Common myeloid progenitor, CD34-positive (primary cell): ENCODE results near the gene LPCAT3.

Experiments used
- CTCF ChIA-PET: fragments of 350-600 bp; sonication (Branson Sonifier 250); formaldehyde crosslinking; loops from one replicate; lab custom pipeline; 2021; ENCODE audit warnings: antibody characterized with exemption; lab: Charles Lee
- POLR2A ChIA-PET: fragments of 350-600 bp; sonication (Branson Sonifier 250); formaldehyde crosslinking; loops from one replicate; lab custom pipeline; 2021; ENCODE audit warnings: antibody characterized with exemption; lab: Charles Lee
- DNase-seq, 3 donors: peaks; one replicate each; pipeline versions ENCODE4 v3.0.0 to v3.0.0-alpha.2; 2013
- H3K27ac ChIP-seq, 2 experiments: 1 replicate in 1 of 2; 2 replicates in 1 of 2; pipeline ENCODE4 v1.7.0; 2013; ENCODE audit warnings: inconsistent platforms in 2 of 2, low read length in 2 of 2, mild to moderate bottlenecking in 2 of 2, low read depth in 1 of 2, moderate library complexity in 1 of 2; ENCODE audit not compliant: severe bottlenecking in 2 of 2, insufficient read depth in 1 of 2, poor library complexity in 1 of 2
- H3K27me3 ChIP-seq, 5 experiments: replicated peaks in 2 of 5; 1 replicate in 3 of 5; 2 replicates in 2 of 5; pipeline versions ENCODE4 v1.6.1 to v1.7.0; 2013; ENCODE audit warnings: low read length in 4 of 5, mild to moderate bottlenecking in 2 of 5, moderate library complexity in 2 of 5, inconsistent platforms in 1 of 5; ENCODE audit not compliant: insufficient read depth in 5 of 5, control insufficient read depth in 4 of 5
- H3K36me3 ChIP-seq, 4 experiments: 1 replicate in 2 of 4; 2 replicates in 2 of 4; pipeline versions ENCODE4 v1.6.1 to v1.7.0; 2013; ENCODE audit warnings: low read length in 3 of 4, control low read depth in 1 of 4, mild to moderate bottlenecking in 1 of 4; ENCODE audit not compliant: control insufficient read depth in 4 of 4, insufficient read depth in 4 of 4
- H3K4me1 ChIP-seq, 4 experiments: 1 replicate in 3 of 4; 2 replicates in 1 of 4; pipeline versions ENCODE4 v1.6.1 to v1.7.1; 2013; ENCODE audit warnings: low read length in 3 of 4, mild to moderate bottlenecking in 3 of 4, control low read depth in 1 of 4, inconsistent platforms in 1 of 4, moderate library complexity in 1 of 4; ENCODE audit not compliant: control insufficient read depth in 4 of 4, insufficient read depth in 4 of 4; ENCODE audit errors: control extremely low read depth in 1 of 4
- H3K4me3 ChIP-seq, 7 experiments: 1 replicate in 4 of 7; 2 replicates in 3 of 7; pipeline versions ENCODE4 v1.5.1 to v1.7.0; 2013; ENCODE audit warnings: mild to moderate bottlenecking in 7 of 7, low read length in 6 of 7, moderate library complexity in 6 of 7, inconsistent platforms in 2 of 7, low read depth in 2 of 7, control low read depth in 1 of 7; ENCODE audit not compliant: insufficient read depth in 4 of 7, control insufficient read depth in 1 of 7; ENCODE audit errors: extremely low read depth in 1 of 7
- H3K9me3 ChIP-seq, 5 experiments: 1 replicate in 4 of 5; 2 replicates in 1 of 5; pipeline versions ENCODE4 v1.6.1 to v1.7.1; 2013; ENCODE audit warnings: low read length in 4 of 5, mild to moderate bottlenecking in 2 of 5, inconsistent platforms in 1 of 5, low read depth in 1 of 5, moderate library complexity in 1 of 5; ENCODE audit not compliant: control insufficient read depth in 4 of 5, insufficient read depth in 2 of 5; ENCODE audit errors: control extremely low read depth in 1 of 5
- WGBS: methylation state at CpG from one replicate; pipeline ENCODE4 v1.1.5; 2013; ENCODE audit not compliant: insufficient coverage; 5-methylcytosine and 5-hydroxymethylcytosine counted together

LPCAT3 gene

DNA sequence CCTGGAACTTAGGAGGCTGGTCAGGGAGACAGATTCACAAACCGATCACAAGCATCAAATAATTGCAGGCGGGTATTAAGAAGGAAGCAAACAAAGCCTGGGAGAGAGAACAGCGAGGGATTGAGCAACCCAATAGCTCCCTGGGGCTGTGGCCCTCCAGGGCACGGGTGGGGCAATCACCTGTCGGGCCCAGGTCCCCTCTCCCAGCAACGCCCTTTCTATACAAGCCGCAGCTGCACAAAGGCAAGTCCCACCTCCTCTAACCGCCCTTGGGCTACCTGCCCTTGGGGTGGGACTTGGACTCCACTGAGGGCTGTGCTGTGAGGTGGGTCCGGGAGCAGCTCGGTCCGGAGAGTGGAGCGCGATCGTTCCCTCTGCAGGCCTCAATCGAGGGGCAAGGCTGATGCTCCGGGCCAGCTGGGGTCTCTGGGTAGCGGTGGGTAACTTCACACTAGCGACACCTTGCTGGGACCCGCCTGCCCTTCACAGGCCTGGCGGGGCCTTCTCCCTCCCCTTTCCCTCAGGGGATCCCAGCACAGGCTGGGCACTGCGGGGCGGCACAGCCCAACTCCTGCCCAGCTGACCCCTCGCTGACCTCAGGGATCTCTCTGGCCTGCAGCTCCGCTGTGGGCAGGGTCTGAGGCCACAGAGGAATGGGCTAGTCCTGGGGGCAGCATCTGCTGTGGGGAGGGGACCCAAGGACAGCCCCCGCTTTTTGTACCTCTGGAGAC is 55.8 kb downstream of the LPCAT3 start:
- no peak for DNase-seq
- H3K27ac ChIP-seq, result peak overlapping the region; percentile 40 to 73
- peak overlapping the region in 4 of 7 experiments; percentile 29 to 54 (median 41) for H3K4me3 ChIP-seq
- POLR2A ChIA-PET, result interaction anchor here (0.8 to 2.8 kb wide), 5 partner anchors 9 to 24 kb away, joined by 3 to 42 read pairs (median 4); partner anchors contain the start of genes C12orf57, EMG1, PTPN6 and RNU7-1
- H3K9me3 ChIP-seq, result no peaks in the 10 kb centered on the region
- CTCF ChIA-PET, result interaction anchor here (0.6 to 13.5 kb wide), 9 partner anchors 8 to 148 kb away, joined by 3 to 441 read pairs (median 6); partner anchors contain the start of genes C12orf57, PTPN6, RNU7-1 and SPSB2
- WGBS, result 66% methylated on average over 22 of the region's 25 CpGs
- no peaks in the 10 kb centered on the region for H3K27me3 ChIP-seq
- peaks cover 14 to 69% (median 37%) of the 10 kb centered on the region in 4 experiments for H3K36me3 ChIP-seq
- H3K4me1 ChIP-seq, result peaks cover 5 to 75% (median 66%) of the 10 kb centered on the region in 4 experiments

DNA sequence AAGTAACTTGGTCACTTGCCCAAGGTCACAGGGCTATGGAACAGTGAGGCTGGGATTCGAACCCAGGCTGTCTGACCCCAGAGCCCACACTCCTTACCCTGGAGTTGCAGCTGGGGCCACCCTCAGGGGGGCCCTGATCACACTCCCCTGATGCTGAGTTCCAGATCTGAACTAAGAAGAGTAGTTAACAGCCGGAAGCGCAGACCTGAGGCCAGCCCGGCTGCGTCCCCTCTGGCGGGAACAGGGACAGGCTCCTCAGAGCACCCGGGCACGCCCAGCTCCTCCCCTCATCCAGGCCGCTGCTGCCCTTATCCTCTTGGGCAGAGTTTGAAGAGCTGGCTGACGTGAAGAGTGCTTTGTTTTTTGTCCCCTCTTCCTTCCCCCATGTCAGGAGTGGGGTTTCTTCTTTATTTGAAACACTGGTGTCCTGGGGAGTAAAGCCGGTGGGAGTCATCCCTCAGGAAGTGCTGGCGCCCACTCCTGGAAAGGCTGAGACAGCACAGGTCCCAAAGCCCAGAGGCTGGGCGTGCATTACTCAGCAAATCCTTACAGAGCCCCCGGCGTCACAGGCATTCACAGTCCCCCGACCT is 56.5 kb downstream of the LPCAT3 start:
- H3K27ac ChIP-seq, result peak overlapping the region; percentile 40 to 73

DNA sequence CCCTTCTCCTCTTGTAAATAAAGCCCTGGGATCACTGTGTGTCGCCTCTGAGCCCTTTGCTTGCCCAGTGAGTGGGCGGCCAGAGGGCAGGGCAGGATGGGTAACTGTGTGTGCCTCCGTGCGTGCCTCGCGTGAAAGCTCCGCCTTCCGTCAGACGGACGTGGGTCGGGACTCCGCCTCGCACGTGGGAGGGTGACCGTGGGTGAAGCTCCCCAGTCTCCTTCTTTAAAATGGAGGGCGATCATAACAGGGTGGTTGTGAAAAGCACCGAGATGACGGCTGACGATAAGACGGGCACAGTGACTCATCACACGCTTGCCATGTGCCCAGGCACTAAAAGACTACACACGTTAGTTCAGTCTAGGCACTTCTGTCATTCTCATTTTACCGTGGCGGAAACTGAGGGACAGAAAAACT is 57.0 kb downstream of the LPCAT3 start:
- no peaks in the 10 kb centered on the region for H3K27me3 ChIP-seq
- ChIA-PET POLR2A (interaction anchor here (1.2 to 2.8 kb wide), 4 partner anchors 9 to 17 kb away, joined by 3 to 42 read pairs (median 10); partner anchors contain the start of genes C12orf57, EMG1, PTPN6 and RNU7-1), CTCF (interaction anchor here (0.9 to 13.5 kb wide), 10 partner anchors 16 to 135 kb away, joined by 3 to 441 read pairs (median 6); partner anchors contain the start of genes C12orf57, PTPN6, RNU7-1 and SPSB2)
- WGBS, result 42% methylated on average over 23 of the region's 24 CpGs
- DNase-seq, result peak; percentile 75 to 89 (median 85)
- peaks cover 9 to 87% (median 78%) of the 10 kb centered on the region in 4 experiments for H3K4me1 ChIP-seq
- peaks cover 16 to 70% (median 40%) of the 10 kb centered on the region in 4 experiments for H3K36me3 ChIP-seq
- H3K4me3 ChIP-seq, result peak overlapping the region in 3 of 7 experiments; percentile 29 to 54 (median 38)
- H3K9me3 ChIP-seq, result no peaks in the 10 kb centered on the region
- peak overlapping the region; percentile 55 to 73 for H3K27ac ChIP-seq

More for the DNA sequence above, 56.5 kb downstream of the LPCAT3 start:
- no peaks in the 10 kb centered on the region for H3K9me3 ChIP-seq
- DNase-seq, result peak in 2 of 3 donors; percentile 86 to 89
- CTCF ChIA-PET, result interaction anchor here (0.6 to 13.5 kb wide), 10 partner anchors 7 to 149 kb away, joined by 3 to 441 read pairs (median 5); partner anchors contain the start of genes C12orf57, PTPN6, RNU7-1 and SPSB2
- H3K36me3 ChIP-seq, result peaks cover 17 to 69% (median 38%) of the 10 kb centered on the region in 4 experiments
- POLR2A ChIA-PET, result interaction anchor here (0.8 to 2.8 kb wide), 5 partner anchors 9 to 24 kb away, joined by 3 to 42 read pairs (median 4); partner anchors contain the start of genes C12orf57, EMG1, PTPN6 and RNU7-1
- WGBS, result 17% methylated on average over 9 of the region's 16 CpGs
- peak overlapping the region in 4 of 7 experiments; percentile 29 to 54 (median 41) for H3K4me3 ChIP-seq
- H3K4me1 ChIP-seq, result peaks cover 9 to 82% (median 73%) of the 10 kb centered on the region in 4 experiments
- H3K27me3 ChIP-seq, result no peaks in the 10 kb centered on the region

DNA sequence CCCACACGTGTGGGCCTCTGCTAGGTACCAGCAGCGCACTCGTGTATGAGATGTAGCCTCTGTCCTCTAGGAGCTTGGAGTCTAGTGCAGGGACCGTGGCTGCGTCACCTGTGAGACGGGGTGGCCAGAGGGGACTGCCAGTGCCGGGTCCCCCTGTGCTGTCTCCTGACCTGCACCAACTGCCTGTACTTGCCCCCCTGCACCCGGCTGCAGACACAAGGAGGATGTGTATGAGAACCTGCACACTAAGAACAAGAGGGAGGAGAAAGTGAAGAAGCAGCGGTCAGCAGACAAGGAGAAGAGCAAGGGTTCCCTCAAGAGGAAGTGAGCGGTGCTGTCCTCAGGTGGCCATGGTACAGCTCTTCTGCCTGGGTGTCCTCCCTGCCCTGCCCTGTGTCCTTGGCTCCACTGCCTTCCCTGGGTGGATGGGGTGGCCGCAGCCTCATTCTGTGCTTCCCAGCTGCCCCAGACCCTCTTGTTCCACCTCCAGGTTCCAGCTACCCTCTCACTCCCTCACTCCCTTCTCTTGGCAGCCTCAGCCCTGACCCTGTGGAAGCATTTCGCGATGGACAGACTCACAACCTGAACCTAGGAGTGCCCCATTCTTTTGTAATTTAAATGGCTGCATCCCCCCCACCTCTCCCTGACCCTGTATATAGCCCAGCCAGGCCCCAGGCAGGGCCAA is 57.5 kb downstream of the LPCAT3 start:
- H3K4me1 ChIP-seq, result peaks cover 9 to 91% (median 83%) of the 10 kb centered on the region in 4 experiments
- WGBS, result 93% methylated on average over 10 of the region's 13 CpGs
- no peaks in the 10 kb centered on the region for H3K27me3 ChIP-seq
- H3K36me3 ChIP-seq, result peaks cover 18 to 70% (median 42%) of the 10 kb centered on the region in 4 experiments
- no peaks in the 10 kb centered on the region for H3K9me3 ChIP-seq
- ChIA-PET POLR2A (interaction anchor here (1.5 to 2.8 kb wide), 3 partner anchors 9 to 17 kb away, joined by 4 to 42 read pairs (median 17); partner anchors contain the start of genes C12orf57, PTPN6 and RNU7-1), CTCF (interaction anchor here (1.1 to 13.5 kb wide), 5 partner anchors 16 to 135 kb away, joined by 3 to 441 read pairs (median 7); partner anchors contain the start of genes C12orf57, PTPN6, RNU7-1 and SPSB2)
- H3K27ac ChIP-seq, result peak overlapping the region; percentile 55 to 73
- peak overlapping the region in 1 of 7 experiments; percentile 7 for H3K4me3 ChIP-seq
- DNase-seq, result peak in 1 of 3 donors; percentile 19

DNA sequence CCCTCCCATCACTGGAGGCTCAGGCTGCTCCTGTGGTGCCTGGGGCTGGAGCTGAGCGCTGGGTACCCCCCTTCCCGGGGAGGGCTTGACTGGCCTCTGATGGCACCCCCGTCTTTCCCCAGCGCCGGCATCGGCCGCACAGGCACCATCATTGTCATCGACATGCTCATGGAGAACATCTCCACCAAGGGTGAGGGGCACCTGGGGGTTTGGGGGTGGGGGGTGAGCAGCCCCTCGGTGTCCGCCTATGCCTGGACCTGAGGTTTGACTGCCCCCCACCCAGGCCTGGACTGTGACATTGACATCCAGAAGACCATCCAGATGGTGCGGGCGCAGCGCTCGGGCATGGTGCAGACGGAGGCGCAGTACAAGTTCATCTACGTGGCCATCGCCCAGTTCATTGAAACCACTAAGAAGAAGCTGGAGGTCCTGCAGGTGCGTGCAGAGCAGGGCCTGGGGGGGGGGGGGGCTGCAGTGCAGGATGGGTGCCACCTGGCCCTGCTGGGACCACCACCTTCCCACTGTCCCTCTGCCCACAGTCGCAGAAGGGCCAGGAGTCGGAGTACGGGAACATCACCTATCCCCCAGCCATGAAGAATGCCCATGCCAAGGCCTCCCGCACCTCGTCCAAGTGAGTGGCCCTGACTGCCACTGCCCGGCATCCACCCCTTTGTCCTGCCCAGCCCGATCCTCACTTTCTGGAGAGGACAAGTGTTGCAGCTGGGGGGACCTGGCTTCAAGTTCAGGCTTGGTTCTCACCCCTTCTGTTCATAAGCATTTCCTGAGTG is 58.3 kb downstream of the LPCAT3 start:
- DNase-seq, result no peak
- ChIA-PET CTCF (interaction anchor here (1.1 to 13.5 kb wide), 5 partner anchors 9 to 136 kb away, joined by 3 to 441 read pairs (median 7); partner anchors contain the start of genes C12orf57, PTPN6, RNU7-1 and SPSB2), POLR2A (interaction anchor here (1.0 to 2.8 kb wide), 3 partner anchors 11 to 16 kb away, joined by 6 to 42 read pairs (median 26); partner anchors contain the start of genes C12orf57 and RNU7-1)
- peak overlapping the region in 1 of 2 experiments; percentile 77 for H3K27ac ChIP-seq
- peaks cover 14 to 71% (median 41%) of the 10 kb centered on the region in 4 experiments for H3K36me3 ChIP-seq
- peak overlapping the region in 3 of 7 experiments; percentile 52 to 64 (median 58) for H3K4me3 ChIP-seq
- no peaks in the 10 kb centered on the region for H3K27me3 ChIP-seq
- peaks cover 11 to 92% (median 89%) of the 10 kb centered on the region in 4 experiments for H3K4me1 ChIP-seq
- H3K9me3 ChIP-seq, result no peaks in the 10 kb centered on the region
- 83% methylated on average over 11 of the region's 26 CpGs for WGBS
